HepG2 (cell line): ENCODE results near the gene TFEC. TPM values are rescaled to one million over a fixed set of nuclear protein-coding genes. Genes with fewer than 3 reads are reported as not detected.
"Not testable (repeated sequence)": the region's sequence is repeated elsewhere in the genome, so short reads cannot be mapped to it uniquely, and the experiment has no call there.

ENCODE experiments used
- ATAC-seq: fragments of 200-7000 bp; cut with Tn5 transposase; 3 replicates; pipeline ENCODE4 v1.9.1; 2020; ENCODE audit warnings: mild to moderate bottlenecking, moderate library complexity
- BruUV-seq: library from RNA; stranded (reverse); fragments of 400-500 nt; replicated peaks from 2 replicates; lab custom pipeline; 2021; lab: Mats Ljungman, UMichigan
- CTCF ChIA-PET: fragments of 300-600 bp; formaldehyde crosslinking; extraction: SDS; loops from one replicate; lab custom pipeline; 2021; ENCODE audit warnings: low total read pairs, inconsistent platforms, low intra/inter-chr PET ratio; lab: Yijun Ruan, JAX
- POLR2A ChIA-PET: fragments of 350-600 bp; sonication (Branson Sonifier 250); formaldehyde crosslinking; loops from one replicate; lab custom pipeline; 2020; ENCODE audit warnings: antibody characterized with exemption, inconsistent platforms; lab: Yijun Ruan, JAX
- DNase-seq: peaks from one replicate; pipeline ENCODE4 v3.0.0-alpha.2; 2015; ENCODE audit warnings: low spot score
- FAIRE-seq: peaks from 3 replicates; lab custom pipeline; 2011; peaks lifted over from hg19 to GRCh38; lab: Jason Lieb, UNC
- H2AFZ ChIP-seq: one replicate; pipeline ENCODE4 v1.6.1; 2011; ENCODE audit warnings: low read length, inconsistent platforms
- H3K27ac ChIP-seq: fragments of 300-600 bp; 3 replicates; pipeline ENCODE4 v1.8.0; 2011; ENCODE audit warnings: mixed run types, mild to moderate bottlenecking, mixed read lengths, low read length, inconsistent platforms; ENCODE audit not compliant: insufficient read depth; ENCODE audit errors: extremely low read length
- H3K27me3 ChIP-seq, 2 experiments: fragments of 200-600 bp in 1 of 2; 2 replicates in 1 of 2; 3 replicates in 1 of 2; pipeline versions ENCODE4 v1.6.0 to v1.8.0; 2011; ENCODE audit warnings: low read length in 2 of 2, mild to moderate bottlenecking in 2 of 2, moderate library complexity in 2 of 2, inconsistent platforms in 1 of 2; ENCODE audit not compliant: insufficient read depth in 2 of 2, control insufficient read depth in 1 of 2
- H3K36me3 ChIP-seq, 2 experiments: fragments of 200-600 bp in 1 of 2; replicated peaks in 1 of 2; 2 replicates in 1 of 2; 3 replicates in 1 of 2; pipeline versions ENCODE4 v1.5.1 to v1.8.0; 2011; ENCODE audit warnings: low read length in 2 of 2, inconsistent platforms in 1 of 2; ENCODE audit not compliant: insufficient read depth in 2 of 2, control insufficient read depth in 1 of 2
- H3K4me1 ChIP-seq: 2 replicates; pipeline ENCODE4 v1.5.1; 2012; ENCODE audit warnings: low read length, inconsistent platforms; ENCODE audit not compliant: insufficient read depth
- H3K4me2 ChIP-seq: 2 replicates; pipeline ENCODE4 v1.6.0; 2011; ENCODE audit warnings: low read depth, low read length, inconsistent platforms
- H3K4me3 ChIP-seq, 3 experiments: fragments of 200-600 bp in 1 of 3; sonication (generic), shearing (Covaris generic) in 1 of 3; replicated peaks in 1 of 3; 2 replicates each; pipeline ENCODE4 v1.5.1; 2011 to 2016; ENCODE audit warnings: low read length in 3 of 3, inconsistent platforms in 2 of 3, low read depth in 2 of 3, mild to moderate bottlenecking in 2 of 3, control low read depth in 1 of 3, mixed read lengths in 1 of 3; ENCODE audit not compliant: insufficient read depth in 1 of 3
- H3K79me2 ChIP-seq: one replicate; pipeline ENCODE4 v1.6.1; 2011; ENCODE audit warnings: low read length, inconsistent platforms; ENCODE audit not compliant: insufficient read depth
- H3K9ac ChIP-seq: 2 replicates; pipeline ENCODE4 v1.6.0; 2011; ENCODE audit warnings: mild to moderate bottlenecking, low read depth, low read length, inconsistent platforms; ENCODE audit not compliant: insufficient read depth
- H3K9me3 ChIP-seq: 2 replicates; pipeline ENCODE4 v1.5.1; 2012; ENCODE audit warnings: mild to moderate bottlenecking, low read length
- H4K20me1 ChIP-seq: 2 replicates; pipeline ENCODE4 v1.6.0; 2011; ENCODE audit warnings: inconsistent platforms, mild to moderate bottlenecking, low read length, moderate library complexity; ENCODE audit not compliant: insufficient read depth
- KAT8 ChIP-seq: IDR thresholded peaks from 2 replicates; pipeline ENCODE4 v1.6.1; 2016; ENCODE audit warnings: missing genetic modification reagents, missing compliant biosample characterization
- RARA ChIP-seq: IDR thresholded peaks from 2 replicates; pipeline ENCODE4 v1.6.1; 2016; ENCODE audit warnings: missing genetic modification reagents, missing compliant biosample characterization
- TEAD3 ChIP-seq: optimal IDR thresholded peaks from 2 replicates; pipeline ENCODE3; 2016; ENCODE audit warnings: borderline replicate concordance
- ZBTB34 ChIP-seq: sonication (generic); formaldehyde crosslinking; IDR thresholded peaks from 2 replicates; pipeline ENCODE4 v1.8.0; 2022; ENCODE audit warnings: mild to moderate bottlenecking, missing genetic modification reagents
- ZFYVE20 ChIP-seq: sonication (generic); formaldehyde crosslinking; IDR thresholded peaks from 2 replicates; pipeline ENCODE4 v1.8.0; 2023; ENCODE audit warnings: low read depth, mild to moderate bottlenecking, moderate library complexity, missing genetic modification reagents, borderline replicate concordance
- ZNF564 ChIP-seq: sonication (generic); formaldehyde crosslinking; IDR thresholded peaks from 2 replicates; pipeline ENCODE4 v1.8.1; 2023; ENCODE audit warnings: mild to moderate bottlenecking, missing genetic modification reagents
- ZNF572 ChIP-seq: sonication (generic); formaldehyde crosslinking; IDR thresholded peaks from 2 replicates; pipeline ENCODE4 v1.5.1; 2020; ENCODE audit warnings: mild to moderate bottlenecking, missing genetic modification reagents
- ZNF597 ChIP-seq: sonication (generic); formaldehyde crosslinking; IDR thresholded peaks from 2 replicates; pipeline ENCODE4 v1.5.0; 2020; ENCODE audit warnings: missing genetic modification reagents
- WGBS: methylation state at CpG from one replicate; pipeline ENCODE4 v1.1.6; 2017; ENCODE audit warnings: low lambda C conversion rate; 5-methylcytosine and 5-hydroxymethylcytosine counted together
- in situ Hi-C: cut with HindIII; loops from 2 replicates; pipeline ENCODE4 v1.10.0; 2017; ENCODE audit warnings: low pct_unique_long_range_greater_than_20kb; ENCODE audit not compliant: extremely low pct_ligation_motif_present
- intact Hi-C: fragments of 100-400 bp; cut with micrococcal nuclease; formaldehyde crosslinking; loops from one replicate; pipeline ENCODE4 v1.10.0; 2022; ENCODE audit not compliant: unreplicated experiment
- polyA plus RNA-seq, 8 experiments: library from polyadenylated mRNA; depleted of rRNA in 3 of 8; stranded (reverse) in 7 of 8; unstranded in 1 of 8; fragments of >200 nt; fragmentation: Illumina TruSeq in 4 of 8; extraction: Trizol in 4 of 8; gene quantifications; 2 replicates each; pipeline versions ENCODE4 v1.2.1 to v1.2.3, GENCODE V29; 2011 to 2016; ENCODE audit warnings: low read depth in 4 of 8, missing spikeins in 1 of 8, mixed read lengths in 1 of 8; ENCODE audit not compliant: insufficient read depth in 1 of 8
- total RNA-seq, 5 experiments: library from RNA; depleted of rRNA; stranded (reverse); fragments of >200 nt; fragmentation: Illumina TruSeq; extraction: Trizol; gene quantifications; 2 replicates each; pipeline ENCODE4 v1.2.3, GENCODE V29; 2016; ENCODE audit warnings: low read depth in 1 of 5
- TF ChIP-seq, protein P1 (sequence below): sonication (generic); formaldehyde crosslinking; IDR thresholded peaks from 2 replicates; pipeline ENCODE4; 2020; ENCODE audit warnings: missing genetic modification reagents, mild to moderate bottlenecking, borderline replicate concordance
- TF ChIP-seq, protein P2 (sequence below): sonication (generic); formaldehyde crosslinking; IDR thresholded peaks from 2 replicates; pipeline ENCODE4 v1.4.0; 2020; ENCODE audit warnings: low read depth, mild to moderate bottlenecking, missing genetic modification reagents

Gene TFEC
- total and polyA plus RNA-seq, 2 of the 13 experiments (the other 11 are each of a cell fraction or from before 2014, with no cell fraction given), result not detected

- no peak for TF ChIP-seq ZBTB34 (CRISPR knock-in tag)
- TF ChIP-seq, protein P1, sequence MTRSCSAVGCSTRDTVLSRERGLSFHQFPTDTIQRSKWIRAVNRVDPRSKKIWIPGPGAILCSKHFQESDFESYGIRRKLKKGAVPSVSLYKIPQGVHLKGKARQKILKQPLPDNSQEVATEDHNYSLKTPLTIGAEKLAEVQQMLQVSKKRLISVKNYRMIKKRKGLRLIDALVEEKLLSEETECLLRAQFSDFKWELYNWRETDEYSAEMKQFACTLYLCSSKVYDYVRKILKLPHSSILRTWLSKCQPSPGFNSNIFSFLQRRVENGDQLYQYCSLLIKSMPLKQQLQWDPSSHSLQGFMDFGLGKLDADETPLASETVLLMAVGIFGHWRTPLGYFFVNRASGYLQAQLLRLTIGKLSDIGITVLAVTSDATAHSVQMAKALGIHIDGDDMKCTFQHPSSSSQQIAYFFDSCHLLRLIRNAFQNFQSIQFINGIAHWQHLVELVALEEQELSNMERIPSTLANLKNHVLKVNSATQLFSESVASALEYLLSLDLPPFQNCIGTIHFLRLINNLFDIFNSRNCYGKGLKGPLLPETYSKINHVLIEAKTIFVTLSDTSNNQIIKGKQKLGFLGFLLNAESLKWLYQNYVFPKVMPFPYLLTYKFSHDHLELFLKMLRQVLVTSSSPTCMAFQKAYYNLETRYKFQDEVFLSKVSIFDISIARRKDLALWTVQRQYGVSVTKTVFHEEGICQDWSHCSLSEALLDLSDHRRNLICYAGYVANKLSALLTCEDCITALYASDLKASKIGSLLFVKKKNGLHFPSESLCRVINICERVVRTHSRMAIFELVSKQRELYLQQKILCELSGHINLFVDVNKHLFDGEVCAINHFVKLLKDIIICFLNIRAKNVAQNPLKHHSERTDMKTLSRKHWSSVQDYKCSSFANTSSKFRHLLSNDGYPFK, result no peak
- TF ChIP-seq ZNF597 (CRISPR knock-in tag), result no peak
Measured at GRCh38 chr7:115933471-115933870, 97.1 kb downstream of the TFEC start (continued).

GRCh38 chr7:115932880-115933279 is 97.7 kb downstream of the TFEC start:
- Histone ChIP-seq H4K20me1 (no peaks in the 10 kb centered on the region), H3K9me3 (no peaks in the 10 kb centered on the region), H2AFZ (no peak overlapping the region), H3K4me2 (no peak overlapping the region), H3K27ac (no peak overlapping the region), H3K79me2 (no peaks in the 10 kb centered on the region), H3K4me3 (no peak overlapping the region), H3K36me3 (no peaks in the 10 kb centered on the region), H3K9ac (no peak overlapping the region), H3K27me3 (no peaks in the 10 kb centered on the region), H3K4me1 (no peaks in the 10 kb centered on the region)
- in situ Hi-C loops, result no loop called here
- DNase-seq (no peak), FAIRE-seq (no peak), ATAC-seq (no peak)
- ChIA-PET CTCF (no interaction called here), POLR2A (no interaction called here)
- TF ChIP-seq RARA (CRISPR knock-in tag) (no peak), TEAD3 (CRISPR knock-in tag) (no peak), KAT8 (CRISPR knock-in tag) (no peak), ZNF564 (CRISPR knock-in tag) (no peak), ZFYVE20 (CRISPR knock-in tag) (no peak), ZNF572 (CRISPR knock-in tag) (no peak)
- TF ChIP-seq, protein P2, sequence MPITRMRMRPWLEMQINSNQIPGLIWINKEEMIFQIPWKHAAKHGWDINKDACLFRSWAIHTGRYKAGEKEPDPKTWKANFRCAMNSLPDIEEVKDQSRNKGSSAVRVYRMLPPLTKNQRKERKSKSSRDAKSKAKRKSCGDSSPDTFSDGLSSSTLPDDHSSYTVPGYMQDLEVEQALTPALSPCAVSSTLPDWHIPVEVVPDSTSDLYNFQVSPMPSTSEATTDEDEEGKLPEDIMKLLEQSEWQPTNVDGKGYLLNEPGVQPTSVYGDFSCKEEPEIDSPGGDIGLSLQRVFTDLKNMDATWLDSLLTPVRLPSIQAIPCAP (CRISPR knock-in tag), result no peak
- BruUV-seq, result no TSS peak
- 3% methylated on average over 2 of the region's 2 CpGs for WGBS
- intact Hi-C loops, result no loop called here

DNA sequence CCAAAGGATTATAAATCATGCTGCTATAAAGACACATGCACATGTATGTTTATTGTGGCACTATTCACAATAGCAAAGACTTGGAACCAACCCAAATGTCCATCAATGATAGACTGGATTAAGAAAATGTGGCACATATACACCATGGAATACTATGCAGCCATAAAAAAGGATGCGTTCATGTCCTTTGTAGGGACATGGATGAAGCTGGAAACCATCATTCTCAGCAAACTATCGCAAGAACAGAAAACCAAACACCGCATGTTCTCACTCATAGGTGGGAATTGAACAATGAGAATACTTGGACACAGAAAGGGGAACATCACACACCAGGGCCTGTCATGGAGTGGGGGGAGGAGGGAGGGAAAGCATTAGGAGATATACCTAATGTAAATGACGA is 100.4 kb downstream of the TFEC start:
- H3K79me2 ChIP-seq, H4K20me1 ChIP-seq, H3K36me3 ChIP-seq, H3K27me3 ChIP-seq, H3K4me3 ChIP-seq, H3K4me1 ChIP-seq, in situ Hi-C loops, CTCF ChIA-PET, H3K9me3 ChIP-seq, BruUV-seq, POLR2A ChIA-PET, H2AFZ ChIP-seq, H3K9ac ChIP-seq, FAIRE-seq, H3K4me2 ChIP-seq, DNase-seq, intact Hi-C loops, ATAC-seq, H3K27ac ChIP-seq: not testable (repeated sequence)
- 10% methylated on average over 4 of the region's 4 CpGs for WGBS
